ENCODE measurements around the gene PRR14L.

DNA sequence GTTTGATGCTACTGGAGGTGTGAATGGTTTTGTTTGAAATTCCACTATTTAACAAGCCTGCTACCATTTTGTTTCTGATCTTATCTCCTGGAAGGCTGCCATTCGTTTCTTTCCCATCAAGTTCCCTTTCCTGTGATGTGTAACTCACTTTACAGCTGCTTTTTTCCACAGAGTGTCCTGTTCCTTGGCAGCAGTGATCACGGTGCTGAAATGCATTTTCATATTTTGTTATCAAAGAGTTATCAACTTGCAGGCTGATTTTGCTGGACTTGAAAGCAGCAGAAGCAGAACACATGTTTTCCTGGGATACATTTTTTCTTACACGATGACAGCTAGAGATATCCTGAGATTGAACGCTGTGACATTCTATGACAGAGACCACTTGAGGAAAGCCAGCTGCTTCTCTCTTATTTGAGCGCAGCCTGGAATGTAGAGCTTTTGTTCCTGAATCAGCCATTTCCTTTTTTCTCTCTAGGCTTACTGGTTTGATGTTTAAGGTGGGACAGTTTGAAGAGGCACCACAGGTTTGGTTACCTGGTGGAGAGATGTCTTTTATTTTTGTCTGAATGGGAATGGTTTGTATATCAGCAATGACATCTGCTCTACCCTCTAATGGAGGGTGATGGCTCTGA is 34.7 kb downstream of the PRR14L start:
- TF ChIP-seq, protein P1, sequence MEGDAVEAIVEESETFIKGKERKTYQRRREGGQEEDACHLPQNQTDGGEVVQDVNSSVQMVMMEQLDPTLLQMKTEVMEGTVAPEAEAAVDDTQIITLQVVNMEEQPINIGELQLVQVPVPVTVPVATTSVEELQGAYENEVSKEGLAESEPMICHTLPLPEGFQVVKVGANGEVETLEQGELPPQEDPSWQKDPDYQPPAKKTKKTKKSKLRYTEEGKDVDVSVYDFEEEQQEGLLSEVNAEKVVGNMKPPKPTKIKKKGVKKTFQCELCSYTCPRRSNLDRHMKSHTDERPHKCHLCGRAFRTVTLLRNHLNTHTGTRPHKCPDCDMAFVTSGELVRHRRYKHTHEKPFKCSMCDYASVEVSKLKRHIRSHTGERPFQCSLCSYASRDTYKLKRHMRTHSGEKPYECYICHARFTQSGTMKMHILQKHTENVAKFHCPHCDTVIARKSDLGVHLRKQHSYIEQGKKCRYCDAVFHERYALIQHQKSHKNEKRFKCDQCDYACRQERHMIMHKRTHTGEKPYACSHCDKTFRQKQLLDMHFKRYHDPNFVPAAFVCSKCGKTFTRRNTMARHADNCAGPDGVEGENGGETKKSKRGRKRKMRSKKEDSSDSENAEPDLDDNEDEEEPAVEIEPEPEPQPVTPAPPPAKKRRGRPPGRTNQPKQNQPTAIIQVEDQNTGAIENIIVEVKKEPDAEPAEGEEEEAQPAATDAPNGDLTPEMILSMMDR (conservative IDR thresholded peaks at IDR 0.05; ENCODE audit: low read length): no peak
- TF ChIP-seq EZH2phosphoT487 (IDR thresholded peaks at IDR 0.05; ENCODE audit: borderline replicate concordance): no peak

All from Loucy (cell line).